Smooth muscle cell (in vitro differentiated cells): ENCODE measurements around the gene INTS15. TPM values are rescaled to one million over a fixed set of nuclear protein-coding genes. Genes with fewer than 3 reads are reported as not detected.

Experiments
- DNase-seq: peaks from one replicate; lab custom pipeline; 2025; ENCODE audit not compliant: unreplicated experiment; lab: John Stamatoyannopoulos, UW
- H2AFZ ChIP-seq: fragments of 200-600 bp; sonication (generic); 2 replicates; pipeline ENCODE4 v1.6.0; 2016; ENCODE audit warnings: antibody characterized with exemption, low read depth, mild to moderate bottlenecking
- H3F3A ChIP-seq: fragments of 200-600 bp; sonication (generic); 2 replicates; pipeline ENCODE4 v1.6.0; 2017; ENCODE audit warnings: antibody characterized with exemption, low read depth
- H3K27ac ChIP-seq: fragments of 200-600 bp; sonication (generic); 2 replicates; pipeline ENCODE4 v1.5.1; 2016; ENCODE audit warnings: low read depth, mild to moderate bottlenecking
- H3K27me3 ChIP-seq: fragments of 200-600 bp; sonication (generic); 2 replicates; pipeline ENCODE4 v1.6.1; 2016; ENCODE audit warnings: low read depth, mild to moderate bottlenecking
- H3K36me3 ChIP-seq: fragments of 200-600 bp; sonication (generic); 2 replicates; pipeline ENCODE4 v1.5.1; 2016; ENCODE audit warnings: low read depth
- H3K4me1 ChIP-seq: fragments of 200-600 bp; sonication (generic); 2 replicates; pipeline ENCODE4 v1.5.1; 2016; ENCODE audit warnings: low read depth
- H3K4me2 ChIP-seq: fragments of 200-600 bp; sonication (generic); 2 replicates; pipeline ENCODE4 v1.6.0; 2016; ENCODE audit warnings: mild to moderate bottlenecking
- H3K4me3 ChIP-seq: fragments of 200-600 bp; sonication (generic); 2 replicates; pipeline ENCODE4 v1.5.1; 2016; ENCODE audit warnings: mild to moderate bottlenecking
- H3K79me2 ChIP-seq: fragments of 200-600 bp; sonication (generic); 2 replicates; pipeline ENCODE4 v1.6.0; 2016; ENCODE audit warnings: low read depth, mild to moderate bottlenecking
- H3K9ac ChIP-seq: fragments of 200-600 bp; sonication (generic); 2 replicates; pipeline ENCODE4 v1.6.0; 2016; ENCODE audit warnings: low read depth
- H3K9me3 ChIP-seq: fragments of 200-600 bp; sonication (generic); replicated peaks from 2 replicates; pipeline ENCODE4 v1.5.1; 2016; ENCODE audit warnings: low read depth
- H4K20me1 ChIP-seq: fragments of 200-600 bp; sonication (generic); 2 replicates; pipeline ENCODE4 v1.6.0; 2016; ENCODE audit warnings: low read depth
- CTCF ChIP-seq: fragments of 200-600 bp; sonication (generic); IDR thresholded peaks from 2 replicates; pipeline ENCODE4 v1.5.1; 2017; ENCODE audit warnings: borderline replicate concordance, mild to moderate bottlenecking, antibody characterized with exemption; ENCODE audit not compliant: insufficient read depth, poor library complexity, severe bottlenecking
- WGBS: methylation state at CpG from one replicate; pipeline ENCODE4 v1.1.7; 2016; ENCODE audit warnings: low lambda C conversion rate; 5-methylcytosine and 5-hydroxymethylcytosine counted together
- polyA plus RNA-seq: library from polyadenylated mRNA; unstranded; fragments of >200 nt; fragmentation: Nextera tagmentation; extraction: Ambion mirVana; gene quantifications from 2 replicates; pipeline ENCODE4 v1.2.1, GENCODE V29; 2016
- total RNA-seq: library from RNA; depleted of rRNA; stranded (reverse); fragments of >200 nt; gene quantifications from 2 replicates; pipeline ENCODE4 v1.2.3, GENCODE V29; 2014

The INTS15 gene
- total and polyA plus RNA-seq, 2 experiments from 2014 or later, result 14.7 to 25.9 TPM

- 96% methylated on average over 24 of the region's 24 CpGs for WGBS
- DNase-seq, result no peak
- Histone ChIP-seq H4K20me1 (peaks cover 43% of the 10 kb centered on the region), H3K27me3 (no peaks in the 10 kb centered on the region), H3K36me3 (no peaks in the 10 kb centered on the region), H3K79me2 (peaks cover 29% of the 10 kb centered on the region), H3K4me2 (no peak overlapping the region), H3F3A (no peaks in the 10 kb centered on the region), H2AFZ (no peak overlapping the region), H3K9me3 (no peaks in the 10 kb centered on the region), H3K9ac (no peak overlapping the region), H3K4me3 (no peak overlapping the region), H3K4me1 (peaks cover 4% of the 10 kb centered on the region), H3K27ac (no peak overlapping the region)
- TF ChIP-seq CTCF, result no peak
Observed at GRCh38 chr7:6642239-6642839, 52.5 kb downstream of the INTS15 start.

DNA sequence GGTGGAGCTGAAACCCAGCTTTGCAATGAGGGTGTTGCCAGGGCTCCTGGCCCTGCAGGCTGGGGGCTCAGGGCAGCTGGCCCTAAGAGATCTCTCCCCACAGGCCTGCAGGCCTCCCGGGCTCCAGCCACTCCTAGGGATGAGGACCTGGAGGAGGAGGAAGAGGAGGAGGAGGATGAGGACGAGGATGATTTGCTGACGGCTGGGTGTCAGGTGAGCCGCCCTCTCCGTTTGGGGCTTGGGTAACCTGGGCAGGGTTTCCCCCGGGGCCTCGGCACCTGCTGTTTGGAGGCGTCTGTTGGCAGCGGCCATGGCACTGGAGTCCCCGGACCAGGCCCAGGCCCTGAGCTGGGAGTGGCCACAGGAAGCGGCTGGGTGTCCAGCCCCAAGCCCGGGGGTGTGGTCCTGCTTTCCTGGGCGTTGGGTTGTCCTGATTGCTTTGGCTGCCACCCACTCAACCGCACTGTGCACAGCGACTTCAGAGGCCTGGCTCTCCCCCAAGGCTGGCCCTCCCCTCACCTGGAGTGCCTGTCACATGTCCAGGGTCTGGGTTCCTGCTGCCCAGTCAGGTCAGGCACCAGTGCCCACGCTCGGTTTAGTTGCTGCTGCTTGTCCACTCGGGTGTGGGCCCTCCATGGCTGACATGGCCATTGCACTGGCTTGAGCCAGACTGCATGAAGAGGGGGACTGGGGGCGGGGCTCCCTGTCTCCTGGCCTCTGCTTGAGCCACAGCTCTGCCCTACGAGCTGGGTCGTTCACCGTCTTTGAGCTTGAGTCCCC lies 53.2 kb downstream of the INTS15 start:
- peaks cover 45% of the 10 kb centered on the region for H4K20me1 ChIP-seq

DNA sequence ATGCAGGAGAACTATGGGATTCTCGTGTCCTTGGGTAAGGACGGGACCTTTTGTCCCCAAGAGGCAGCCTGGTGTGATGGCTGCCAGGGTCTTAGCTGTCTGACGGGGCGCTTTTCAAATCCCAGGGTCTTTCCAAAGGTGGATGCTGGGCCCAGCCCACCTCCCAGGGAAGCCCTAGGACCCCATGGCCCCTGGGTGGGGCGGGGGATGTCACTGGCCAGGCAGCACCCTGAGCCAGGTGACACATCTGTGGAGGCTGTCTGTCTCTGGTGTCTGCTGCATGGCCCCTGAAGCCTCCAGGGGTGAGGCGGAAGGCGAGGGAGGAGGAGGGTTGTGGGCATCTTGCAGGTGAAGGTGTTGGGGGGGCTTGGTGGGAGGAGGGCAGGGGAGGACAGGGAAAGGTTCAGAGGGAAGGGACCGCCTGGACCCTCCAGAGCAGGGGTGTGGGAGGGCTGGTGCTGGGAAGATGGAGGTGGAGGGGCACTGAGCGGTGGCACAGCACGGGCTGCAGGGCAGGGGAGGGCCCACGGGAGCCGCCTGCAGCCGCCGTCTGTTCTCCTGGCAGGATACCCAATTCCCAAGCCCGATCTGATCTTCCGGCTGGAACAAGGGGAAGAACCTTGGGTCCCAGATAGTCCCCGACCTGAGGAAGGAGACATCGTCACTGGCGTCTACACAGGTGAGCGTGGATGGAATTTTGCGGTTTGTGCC lies 54.2 kb downstream of the INTS15 start:
- peaks cover 49% of the 10 kb centered on the region for H4K20me1 ChIP-seq
- no peaks in the 10 kb centered on the region for H3F3A ChIP-seq
- no peak for DNase-seq
- no peak overlapping the region for H2AFZ ChIP-seq
- H3K27ac ChIP-seq, result no peak overlapping the region
- H3K79me2 ChIP-seq, result peaks cover 16% of the 10 kb centered on the region
- no peaks in the 10 kb centered on the region for H3K9me3 ChIP-seq
- H3K4me1 ChIP-seq, result no peaks in the 10 kb centered on the region
- no peak overlapping the region for H3K4me2 ChIP-seq
- H3K36me3 ChIP-seq, result no peaks in the 10 kb centered on the region
- H3K4me3 ChIP-seq, result no peak overlapping the region
- no peak overlapping the region for H3K9ac ChIP-seq
- H3K27me3 ChIP-seq, result no peaks in the 10 kb centered on the region
- no peak for TF ChIP-seq CTCF
- 97% methylated on average over 20 of the region's 21 CpGs for WGBS

More for the DNA sequence above, 53.2 kb downstream of the INTS15 start:
- Histone ChIP-seq H3K4me1 (peaks cover 2% of the 10 kb centered on the region), H3K4me2 (no peak overlapping the region), H3K9ac (no peak overlapping the region), H3F3A (no peaks in the 10 kb centered on the region), H3K27ac (no peak overlapping the region), H3K9me3 (no peaks in the 10 kb centered on the region), H3K79me2 (peaks cover 23% of the 10 kb centered on the region), H3K36me3 (no peaks in the 10 kb centered on the region), H3K4me3 (no peak overlapping the region), H3K27me3 (no peaks in the 10 kb centered on the region), H2AFZ (no peak overlapping the region)
- 98% methylated on average over 16 of the region's 22 CpGs for whole genome bisulfite sequencing
- DNase-seq, result no peak
- no peak for TF ChIP-seq CTCF
